ENCODE data around the gene KAT2B.
A peak's percentile ranks its signal among the peaks of the same experiment; 100 is the strongest.

DNA sequence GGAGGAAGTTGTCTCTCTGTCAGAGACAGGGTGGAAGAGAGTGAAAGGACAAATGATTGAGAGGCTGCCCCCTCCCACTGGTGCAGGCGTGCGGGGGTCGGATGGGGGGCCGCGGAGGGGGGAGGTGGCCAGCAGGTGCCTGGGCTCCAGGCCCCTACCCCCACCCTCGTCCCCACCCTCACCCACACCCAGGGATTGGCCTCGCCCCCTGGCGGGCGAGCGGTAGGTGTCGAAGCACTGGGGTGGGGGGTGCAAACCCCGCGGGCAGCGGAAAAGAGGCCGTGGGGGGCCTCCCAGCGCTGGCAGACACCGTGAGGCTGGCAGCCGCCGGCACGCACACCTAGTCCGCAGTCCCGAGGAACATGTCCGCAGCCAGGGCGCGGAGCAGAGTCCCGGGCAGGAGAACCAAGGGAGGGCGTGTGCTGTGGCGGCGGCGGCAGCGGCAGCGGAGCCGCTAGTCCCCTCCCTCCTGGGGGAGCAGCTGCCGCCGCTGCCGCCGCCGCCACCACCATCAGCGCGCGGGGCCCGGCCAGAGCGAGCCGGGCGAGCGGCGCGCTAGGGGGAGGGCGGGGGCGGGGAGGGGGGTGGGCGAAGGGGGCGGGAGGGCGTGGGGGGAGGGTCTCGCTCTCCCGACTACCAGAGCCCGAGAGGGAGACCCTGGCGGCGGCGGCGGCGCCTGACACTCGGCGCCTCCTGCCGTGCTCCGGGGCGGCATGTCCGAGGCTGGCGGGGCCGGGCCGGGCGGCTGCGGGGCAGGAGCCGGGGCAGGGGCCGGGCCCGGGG lies at the start of gene KAT2B:
- TF ChIP-seq, protein P1, sequence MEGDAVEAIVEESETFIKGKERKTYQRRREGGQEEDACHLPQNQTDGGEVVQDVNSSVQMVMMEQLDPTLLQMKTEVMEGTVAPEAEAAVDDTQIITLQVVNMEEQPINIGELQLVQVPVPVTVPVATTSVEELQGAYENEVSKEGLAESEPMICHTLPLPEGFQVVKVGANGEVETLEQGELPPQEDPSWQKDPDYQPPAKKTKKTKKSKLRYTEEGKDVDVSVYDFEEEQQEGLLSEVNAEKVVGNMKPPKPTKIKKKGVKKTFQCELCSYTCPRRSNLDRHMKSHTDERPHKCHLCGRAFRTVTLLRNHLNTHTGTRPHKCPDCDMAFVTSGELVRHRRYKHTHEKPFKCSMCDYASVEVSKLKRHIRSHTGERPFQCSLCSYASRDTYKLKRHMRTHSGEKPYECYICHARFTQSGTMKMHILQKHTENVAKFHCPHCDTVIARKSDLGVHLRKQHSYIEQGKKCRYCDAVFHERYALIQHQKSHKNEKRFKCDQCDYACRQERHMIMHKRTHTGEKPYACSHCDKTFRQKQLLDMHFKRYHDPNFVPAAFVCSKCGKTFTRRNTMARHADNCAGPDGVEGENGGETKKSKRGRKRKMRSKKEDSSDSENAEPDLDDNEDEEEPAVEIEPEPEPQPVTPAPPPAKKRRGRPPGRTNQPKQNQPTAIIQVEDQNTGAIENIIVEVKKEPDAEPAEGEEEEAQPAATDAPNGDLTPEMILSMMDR (IDR thresholded peaks at IDR 0.05): peak; percentile 85
- TF ChIP-seq EZH2 (IDR thresholded peaks at IDR 0.05; ENCODE audit: borderline replicate concordance, insufficient read depth, low read depth, low read length, poor library complexity, severe bottlenecking): no peak

All from B cell (primary cell).